Measurements from ENCODE around the gene FCGR3A.
A peak's percentile ranks its signal among the peaks of the same experiment; 100 is the strongest.
"Not testable (repeated sequence)": the region's sequence is repeated elsewhere in the genome, so short reads cannot be mapped to it uniquely, and the experiment has no call there.

FCGR3A gene

DNA sequence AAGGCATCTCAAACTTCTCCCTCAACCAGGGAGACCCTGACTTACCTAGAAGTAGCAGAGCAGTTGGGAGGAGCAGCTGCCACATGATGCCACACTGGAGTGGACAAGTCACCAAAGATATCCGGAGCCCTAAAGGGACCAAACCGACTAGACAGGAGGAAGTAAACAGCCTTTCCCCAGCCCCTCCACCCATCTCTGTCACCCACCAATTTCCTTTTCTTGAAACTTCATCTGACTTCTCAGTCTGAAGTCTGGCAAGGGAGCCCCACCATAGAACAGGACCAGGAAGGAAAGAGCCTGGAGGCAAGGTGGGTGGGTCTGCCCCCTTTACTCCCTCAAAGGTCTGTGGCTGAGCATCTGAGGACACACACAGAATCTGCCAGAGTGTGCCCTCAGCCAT is at the start of gene FCGR3A:
Gene FCGR3A, minus strand, starts transcription at position 167 of the 400 bp plus-strand sequence. Its CDS starts 82 bp downstream, at position 85.
- no peak for DNase-seq (ENCODE audit: low read depth)

DNA sequence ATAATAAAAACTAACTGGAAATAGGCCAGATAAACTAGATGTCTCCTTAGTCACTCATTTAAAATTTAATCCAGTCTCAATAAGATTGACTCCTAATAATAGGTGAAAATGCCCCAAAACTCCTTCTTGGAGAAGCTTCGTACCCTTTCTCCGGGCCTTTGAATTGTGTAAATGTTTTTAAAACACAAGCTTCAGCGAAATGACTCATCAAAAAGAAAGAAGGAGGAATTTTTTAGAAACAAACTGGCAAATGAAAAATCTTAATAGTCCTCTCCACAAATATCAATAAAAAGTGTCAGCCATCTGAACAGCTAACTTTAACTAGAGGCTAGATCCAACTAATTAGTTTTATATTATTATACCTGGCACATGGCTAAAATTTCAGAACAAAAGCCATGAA is 47.5 kb upstream of the FCGR3A start:
- DNase-seq (ENCODE audit: low read depth) = not testable (repeated sequence)

DNA sequence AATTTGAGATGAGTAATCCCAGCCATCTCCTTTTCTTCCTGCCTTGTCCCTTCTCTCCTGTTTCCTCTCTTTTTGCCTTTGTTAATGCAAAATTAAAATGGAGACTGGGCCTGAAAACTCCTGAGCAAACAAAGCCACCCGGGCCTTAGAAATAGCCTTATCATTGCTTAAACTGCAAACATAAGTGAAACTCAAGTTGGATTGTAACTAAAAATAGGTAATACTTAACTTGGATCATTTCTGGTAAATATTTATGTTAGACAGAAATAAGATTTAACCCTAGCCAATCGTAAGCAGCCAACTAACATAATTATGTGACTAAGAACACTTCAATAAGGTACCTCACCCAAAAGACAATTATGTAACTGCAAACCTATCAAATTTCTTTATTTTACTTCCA is 46.0 kb upstream of the FCGR3A start:
- DNase-seq (ENCODE audit: low read depth) = not testable (repeated sequence)

DNA sequence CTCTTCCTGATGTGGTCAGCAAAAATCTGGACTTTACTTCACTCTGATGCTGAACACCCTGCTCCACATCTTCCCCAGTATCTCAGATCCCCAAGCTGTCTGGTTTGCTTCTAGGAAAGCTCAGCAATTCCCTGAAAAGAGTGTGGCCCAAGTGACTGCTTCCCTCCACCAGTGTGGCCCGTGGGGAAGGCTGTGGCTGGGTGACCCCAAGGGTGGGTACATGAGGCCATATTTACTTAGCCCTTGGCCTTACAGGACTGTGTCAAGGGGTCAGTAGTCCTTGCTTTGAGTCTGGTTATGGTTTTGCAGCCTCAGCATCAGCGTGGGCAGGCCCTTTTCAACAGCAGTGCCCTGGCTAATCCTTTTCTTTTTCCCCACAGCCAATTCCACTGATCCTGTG is 45.6 kb upstream of the FCGR3A start:
- not testable (repeated sequence) for DNase-seq (ENCODE audit: low read depth)

DNA sequence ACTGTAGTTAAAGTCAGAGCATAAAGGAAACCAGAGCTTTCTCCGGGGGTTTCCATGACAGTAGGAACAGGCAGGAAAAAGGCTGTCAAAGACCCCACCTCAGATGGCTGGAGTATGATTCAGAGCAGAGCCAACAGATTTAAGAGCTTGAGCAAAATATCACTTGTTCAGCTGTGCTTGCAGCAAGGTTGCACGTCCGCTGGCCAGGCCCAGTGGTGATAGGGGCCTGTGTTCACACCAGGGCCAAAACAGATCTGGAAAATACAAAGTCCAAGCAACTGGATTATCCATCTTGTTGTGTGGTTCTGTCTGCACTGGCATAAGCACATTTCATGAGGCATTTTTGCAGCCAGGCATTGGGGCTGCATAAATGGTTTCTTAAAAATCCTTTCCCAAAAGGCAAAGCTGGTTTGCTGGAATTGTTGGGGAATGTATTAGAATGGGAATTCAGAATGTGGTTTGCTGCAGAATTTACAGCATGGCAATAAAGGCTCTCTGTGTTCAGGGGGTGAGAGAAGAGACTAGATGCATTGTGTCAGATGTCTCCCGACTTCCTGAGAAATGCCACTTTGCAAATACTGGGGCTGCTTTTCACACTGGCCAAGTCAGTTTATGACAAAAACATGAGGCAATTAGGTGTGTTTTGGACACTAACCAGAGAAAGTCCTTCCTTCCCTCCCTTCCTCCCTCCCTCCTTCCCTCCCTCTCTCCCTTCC is 44.8 kb upstream of the FCGR3A start:
- not testable (repeated sequence) for DNase-seq (ENCODE audit: low read depth)

DNA sequence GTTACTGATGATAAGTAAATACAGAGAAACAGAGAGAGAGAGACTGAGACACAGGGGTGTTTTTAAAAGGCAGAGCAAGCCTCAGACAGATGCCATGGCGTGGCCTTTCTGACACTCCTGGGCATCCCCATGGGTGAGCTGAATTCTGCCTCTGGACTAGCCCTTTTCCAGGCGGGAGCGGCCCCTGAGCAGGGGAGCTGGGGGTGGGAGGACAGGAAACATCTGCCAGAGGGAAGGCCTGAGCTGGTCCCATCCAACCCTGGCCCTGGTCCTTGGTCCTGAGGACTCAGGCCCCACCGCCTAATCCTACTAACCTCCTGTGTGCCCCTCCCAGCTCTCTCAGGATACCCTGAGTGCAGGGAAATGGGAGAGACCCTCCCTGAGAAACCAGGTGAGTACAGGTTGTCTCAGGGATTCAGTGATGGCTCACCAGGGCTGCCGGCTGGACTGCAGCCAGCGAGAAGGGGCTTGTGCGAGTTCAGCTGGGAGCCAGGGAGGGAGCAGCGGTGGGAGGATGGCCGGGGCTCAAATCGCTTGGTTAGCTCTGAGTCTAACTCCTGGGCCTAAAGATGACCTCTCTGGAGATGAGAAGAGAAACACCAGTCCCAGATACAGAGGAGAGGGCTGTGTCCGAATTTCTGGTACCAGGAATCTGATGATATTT is 43.6 kb upstream of the FCGR3A start:
- not testable (repeated sequence) for DNase-seq (ENCODE audit: low read depth)

DNA sequence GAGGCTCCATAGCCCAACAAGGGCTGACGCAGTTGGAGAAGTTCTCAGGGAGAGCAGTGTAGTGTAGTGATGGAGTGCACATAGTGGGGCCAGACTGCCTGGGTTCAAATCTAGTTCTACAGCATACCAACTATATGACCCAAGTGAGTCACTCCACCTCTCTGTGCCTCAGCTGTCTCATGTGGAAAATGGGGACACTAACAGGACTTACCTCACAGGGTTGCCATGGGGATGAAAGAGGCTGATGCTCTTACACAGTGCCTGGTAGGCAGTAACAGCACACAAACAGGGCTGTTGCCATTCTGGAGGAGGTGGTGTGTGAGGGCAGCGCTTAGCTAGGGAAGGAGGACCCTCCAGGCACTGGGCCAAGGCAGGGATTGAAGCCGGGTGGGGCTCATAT is 43.0 kb upstream of the FCGR3A start:
- DNase-seq (ENCODE audit: low read depth) = not testable (repeated sequence)

DNA sequence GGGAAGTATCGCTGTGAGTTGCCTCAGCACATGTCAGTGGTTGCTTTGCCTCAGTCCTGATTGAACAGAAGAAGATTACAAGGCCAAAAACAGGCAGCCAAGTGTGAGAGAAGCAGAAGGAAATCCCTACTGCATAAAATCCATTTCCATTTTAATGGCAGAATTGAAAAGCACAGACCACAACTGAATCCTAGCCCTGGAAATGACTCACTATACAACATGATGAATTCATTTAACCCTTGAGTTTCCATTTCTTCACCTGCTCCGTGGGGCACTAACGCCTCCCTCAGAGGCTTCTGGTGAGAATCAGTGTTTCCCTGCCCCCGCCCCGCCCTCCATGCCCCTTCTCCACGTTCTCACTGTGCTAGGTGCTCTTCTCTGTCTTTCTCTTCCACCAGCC is 40.3 kb upstream of the FCGR3A start:
- not testable (repeated sequence) for DNase-seq (ENCODE audit: low read depth)

DNA sequence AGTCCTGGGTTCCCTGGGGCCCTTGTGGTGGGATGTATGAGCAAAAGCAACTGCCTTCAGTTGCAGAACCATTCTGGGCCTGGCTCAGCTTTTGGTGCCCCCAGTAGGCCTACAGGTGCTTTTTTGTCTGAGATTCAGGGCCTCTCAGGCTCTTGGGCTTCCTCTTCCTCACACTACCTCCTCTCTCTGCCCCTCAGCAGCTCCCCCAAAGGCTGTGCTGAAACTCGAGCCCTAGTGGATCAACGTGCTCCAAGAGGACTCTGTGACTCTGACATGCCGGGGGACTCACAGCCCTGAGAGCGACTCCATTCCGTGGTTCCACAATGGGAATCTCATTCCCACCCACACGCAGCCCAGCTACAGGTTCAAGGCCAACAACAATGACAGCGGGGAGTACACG is 39.7 kb upstream of the FCGR3A start:
- not testable (repeated sequence) for DNase-seq (ENCODE audit: low read depth)

DNA sequence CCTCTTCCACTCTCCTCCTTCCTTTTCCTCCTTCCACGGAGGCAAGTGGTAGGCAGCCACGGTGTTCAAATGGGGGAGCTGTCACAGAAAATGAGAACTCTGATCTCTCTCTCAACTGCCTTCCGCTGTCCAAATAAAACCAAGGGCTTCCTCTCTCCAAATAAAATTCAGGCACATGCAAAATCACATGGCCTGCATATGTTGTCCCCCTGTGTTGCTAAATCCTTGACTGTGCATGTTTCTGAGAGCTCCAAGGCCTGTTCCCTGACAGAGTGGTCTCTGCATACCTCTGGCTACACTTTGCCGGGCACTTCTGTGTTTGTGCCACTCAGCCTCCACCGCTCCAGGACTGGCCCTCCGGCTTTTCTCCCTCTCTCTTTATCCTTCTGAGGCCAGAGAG is 39.0 kb upstream of the FCGR3A start:
- not testable (repeated sequence) for DNase-seq (ENCODE audit: low read depth)

DNA sequence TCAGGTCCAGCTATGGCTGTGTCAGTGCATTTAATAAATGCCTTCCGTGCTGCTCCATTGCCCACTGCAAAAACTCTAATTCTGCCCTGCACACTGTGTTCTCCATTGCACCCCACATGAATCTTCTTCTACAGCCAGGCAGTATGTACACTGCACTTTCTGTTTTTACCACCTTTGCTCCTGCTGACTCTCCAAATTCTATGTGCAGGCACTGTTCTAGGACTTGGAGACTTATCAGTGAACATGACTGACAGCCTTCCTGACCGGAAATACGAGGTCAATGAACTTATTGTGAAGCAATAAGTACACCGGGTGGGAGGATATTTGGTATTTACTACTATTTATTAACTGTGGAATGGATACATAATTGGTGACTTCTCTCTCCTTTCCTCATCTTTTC is 33.3 kb upstream of the FCGR3A start:
- not testable (repeated sequence) for DNase-seq (ENCODE audit: low read depth)

DNA sequence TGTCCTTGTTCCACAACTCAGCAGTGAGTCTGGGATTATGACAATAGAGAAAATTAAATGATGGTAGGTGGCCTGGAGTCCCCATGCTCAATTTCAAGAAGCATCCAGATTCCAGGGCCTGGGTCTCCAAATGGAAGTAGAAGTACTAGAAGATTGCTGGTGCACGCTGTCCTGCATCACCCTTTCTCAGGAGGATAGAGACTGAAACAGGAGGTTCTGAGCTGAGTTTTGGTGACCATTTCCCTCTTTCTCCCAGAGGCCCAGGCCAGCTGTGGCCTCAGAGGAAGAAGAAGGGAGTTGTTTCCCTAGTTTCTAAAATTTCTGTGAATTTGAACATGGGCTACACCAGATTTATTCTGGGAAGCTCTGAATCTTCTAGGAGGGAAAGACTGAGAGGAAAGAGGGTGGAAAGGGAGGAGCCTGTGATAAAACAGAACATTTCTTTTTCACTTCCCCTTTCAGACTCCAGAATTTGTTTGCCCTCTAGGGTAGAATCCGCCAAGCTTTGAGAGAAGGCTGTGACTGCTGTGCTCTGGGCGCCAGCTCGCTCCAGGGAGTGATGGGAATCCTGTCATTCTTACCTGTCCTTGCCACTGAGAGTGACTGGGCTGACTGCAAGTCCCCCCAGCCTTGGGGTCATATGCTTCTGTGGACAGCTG is 31.4 kb upstream of the FCGR3A start:
- not testable (repeated sequence) for DNase-seq (ENCODE audit: low read depth)

DNA sequence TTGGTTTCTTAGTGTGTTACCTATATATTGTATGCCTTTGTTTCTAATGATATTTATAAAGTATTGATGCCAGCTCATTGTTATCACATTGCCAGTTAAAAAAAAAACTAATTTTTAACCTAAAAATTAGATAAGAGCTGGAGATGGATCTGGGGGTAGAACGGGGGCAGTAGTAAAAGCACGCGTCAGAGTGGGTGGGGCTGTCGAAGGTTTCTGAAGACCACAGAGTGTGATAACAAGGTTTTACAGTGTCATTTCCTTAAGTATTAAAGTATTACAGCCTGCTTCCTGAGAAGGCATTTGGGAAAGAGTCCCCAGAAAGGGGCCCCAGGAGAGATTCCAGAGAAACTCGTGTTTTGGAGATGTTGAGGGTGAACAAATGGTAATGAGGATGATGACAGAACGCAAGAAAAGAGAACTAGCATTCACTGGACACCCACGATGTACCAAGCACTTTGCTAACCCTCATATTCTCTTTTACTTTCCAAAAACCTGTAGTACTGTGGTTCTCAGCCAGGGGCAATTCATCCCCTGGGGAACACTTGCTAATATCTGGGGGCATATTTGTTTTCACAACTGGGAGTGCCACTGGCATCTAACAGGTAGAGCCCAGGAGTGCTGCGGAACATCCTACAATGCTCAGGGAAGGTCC is 30.4 kb upstream of the FCGR3A start:
- not testable (repeated sequence) for DNase-seq (ENCODE audit: low read depth)

DNA sequence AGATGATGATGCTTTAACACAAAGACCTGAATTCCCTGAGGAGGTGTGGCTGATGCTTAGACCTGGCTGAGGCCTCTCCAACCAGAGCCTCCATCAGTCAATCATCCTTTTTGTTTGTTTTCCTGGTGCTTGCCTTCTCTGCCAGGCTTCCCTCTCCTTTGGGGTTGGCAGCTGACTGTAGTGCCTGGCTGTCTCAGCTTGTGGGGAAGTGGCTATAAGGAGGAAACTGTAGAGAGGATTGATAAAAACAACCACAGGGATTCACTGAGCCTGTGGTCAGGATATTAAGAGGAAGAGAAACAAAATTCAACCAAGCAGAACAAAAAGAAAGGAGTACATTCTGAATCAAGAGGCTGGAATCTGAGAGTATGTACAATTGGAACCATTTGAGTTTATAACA is 27.1 kb upstream of the FCGR3A start:
- DNase-seq (ENCODE audit: low read depth) = not testable (repeated sequence)

DNA sequence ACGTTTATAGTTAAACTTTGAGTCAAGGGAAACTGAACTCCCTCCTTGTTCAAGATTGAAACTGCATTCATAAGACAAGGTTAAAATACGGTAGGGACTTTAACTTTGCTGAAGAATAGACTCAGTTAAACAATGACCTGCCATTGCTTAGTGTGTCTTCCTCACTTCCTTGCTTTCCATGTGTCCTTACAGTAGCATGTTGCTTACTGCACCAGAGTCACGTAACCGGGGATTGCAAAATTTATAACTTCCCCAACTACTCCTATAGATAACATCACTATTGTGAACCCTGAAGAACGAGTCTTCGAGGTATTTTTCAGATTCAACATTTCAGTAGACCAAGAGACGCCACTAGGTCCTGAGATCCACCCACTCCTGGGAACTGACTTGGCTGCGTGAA is 22.1 kb upstream of the FCGR3A start:
- not testable (repeated sequence) for DNase-seq (ENCODE audit: low read depth)

DNA sequence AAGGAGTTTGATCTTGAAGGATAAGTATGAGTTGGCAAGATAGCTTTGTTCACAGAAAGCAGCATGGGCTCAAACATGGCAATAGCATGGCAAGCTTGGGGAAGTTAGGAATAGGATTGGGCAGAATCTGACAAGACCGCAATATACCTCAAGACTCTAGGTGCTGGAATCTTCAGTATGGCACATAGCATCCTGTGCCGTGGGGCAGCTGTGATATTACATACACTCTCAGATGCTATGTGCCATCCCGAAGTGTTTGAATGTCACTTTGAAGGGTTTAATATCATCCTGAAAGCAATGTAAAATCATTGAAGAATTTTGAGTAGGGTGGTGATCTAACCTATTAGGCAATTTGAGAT is 17.0 kb upstream of the FCGR3A start:
- DNase-seq (ENCODE audit: low read depth) = not testable (repeated sequence)

DNA sequence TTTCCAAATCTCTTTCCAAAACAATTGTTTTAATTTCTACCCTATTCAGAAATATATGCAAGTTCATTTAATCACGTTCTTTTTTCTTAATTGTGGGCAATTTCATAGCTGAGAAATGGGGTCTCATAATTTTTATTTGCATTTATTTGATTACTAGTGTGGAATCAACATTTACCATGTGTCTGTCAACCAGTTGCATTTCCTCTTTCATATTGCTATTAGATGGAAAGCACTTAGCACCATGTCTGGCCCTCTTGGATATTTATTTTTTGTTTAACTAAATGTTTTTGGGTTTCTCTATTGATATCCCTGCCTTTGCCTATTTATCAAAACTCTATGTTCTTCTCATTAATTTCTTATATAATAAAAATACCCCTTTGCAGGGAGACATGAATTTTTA is 13.9 kb upstream of the FCGR3A start:
- not testable (repeated sequence) for DNase-seq (ENCODE audit: low read depth)

DNA sequence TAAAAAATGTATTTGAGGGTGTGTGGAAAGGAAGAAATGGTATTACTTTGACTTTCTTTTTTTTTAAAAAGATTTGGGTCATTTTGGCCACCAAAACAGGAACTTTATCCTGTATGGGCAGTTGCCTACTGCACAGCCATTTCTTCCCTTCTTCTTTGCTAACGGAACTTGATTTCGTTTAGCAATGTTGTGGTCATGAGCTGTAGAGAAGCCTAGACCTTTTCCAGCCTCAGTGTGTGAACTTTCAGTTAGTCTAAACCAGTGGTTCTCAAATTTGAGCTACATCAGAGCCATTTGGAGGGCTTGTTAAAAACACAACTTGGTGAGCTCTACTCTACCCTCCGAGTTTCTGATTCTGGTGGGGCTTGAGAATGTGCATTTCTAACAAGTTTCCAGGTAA is 12.8 kb upstream of the FCGR3A start:
- not testable (repeated sequence) for DNase-seq (ENCODE audit: low read depth)

DNA sequence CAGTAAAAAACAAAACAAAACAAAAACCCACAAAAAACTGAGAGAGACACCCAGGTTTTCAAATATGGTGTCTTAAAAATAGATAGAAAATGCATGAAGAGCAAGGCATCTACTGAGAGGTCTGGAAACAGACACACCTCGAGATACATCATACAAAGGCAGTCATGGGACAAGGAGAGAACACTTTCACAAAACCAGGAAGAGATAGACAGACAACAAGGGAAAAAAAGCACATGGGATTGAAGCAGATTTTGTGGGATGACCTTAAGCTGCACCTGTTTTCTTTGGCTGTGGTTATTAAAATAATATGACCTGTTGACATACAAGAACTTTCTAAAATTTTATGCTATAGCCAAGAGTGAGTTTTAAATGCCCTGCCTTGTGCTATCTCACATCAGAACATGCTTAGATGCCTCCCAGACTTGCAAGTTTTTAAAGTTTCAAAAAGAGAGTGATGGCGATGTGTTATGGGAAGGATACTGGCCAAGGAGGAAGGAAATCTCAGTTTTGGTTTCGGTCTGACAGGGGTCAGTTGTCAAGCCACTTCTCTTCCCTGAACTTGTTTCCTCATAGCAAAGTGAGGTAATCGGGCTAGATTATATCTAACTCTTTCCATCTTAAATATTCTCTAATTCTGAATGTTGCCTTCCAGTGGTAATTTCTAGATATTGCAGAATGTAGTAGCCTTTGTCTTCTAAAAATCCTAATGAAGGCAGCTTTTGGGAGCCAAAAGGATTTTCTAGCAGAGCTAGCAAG is 11.5 kb upstream of the FCGR3A start:
- DNase-seq (ENCODE audit: low read depth) = peak; percentile 5

DNA sequence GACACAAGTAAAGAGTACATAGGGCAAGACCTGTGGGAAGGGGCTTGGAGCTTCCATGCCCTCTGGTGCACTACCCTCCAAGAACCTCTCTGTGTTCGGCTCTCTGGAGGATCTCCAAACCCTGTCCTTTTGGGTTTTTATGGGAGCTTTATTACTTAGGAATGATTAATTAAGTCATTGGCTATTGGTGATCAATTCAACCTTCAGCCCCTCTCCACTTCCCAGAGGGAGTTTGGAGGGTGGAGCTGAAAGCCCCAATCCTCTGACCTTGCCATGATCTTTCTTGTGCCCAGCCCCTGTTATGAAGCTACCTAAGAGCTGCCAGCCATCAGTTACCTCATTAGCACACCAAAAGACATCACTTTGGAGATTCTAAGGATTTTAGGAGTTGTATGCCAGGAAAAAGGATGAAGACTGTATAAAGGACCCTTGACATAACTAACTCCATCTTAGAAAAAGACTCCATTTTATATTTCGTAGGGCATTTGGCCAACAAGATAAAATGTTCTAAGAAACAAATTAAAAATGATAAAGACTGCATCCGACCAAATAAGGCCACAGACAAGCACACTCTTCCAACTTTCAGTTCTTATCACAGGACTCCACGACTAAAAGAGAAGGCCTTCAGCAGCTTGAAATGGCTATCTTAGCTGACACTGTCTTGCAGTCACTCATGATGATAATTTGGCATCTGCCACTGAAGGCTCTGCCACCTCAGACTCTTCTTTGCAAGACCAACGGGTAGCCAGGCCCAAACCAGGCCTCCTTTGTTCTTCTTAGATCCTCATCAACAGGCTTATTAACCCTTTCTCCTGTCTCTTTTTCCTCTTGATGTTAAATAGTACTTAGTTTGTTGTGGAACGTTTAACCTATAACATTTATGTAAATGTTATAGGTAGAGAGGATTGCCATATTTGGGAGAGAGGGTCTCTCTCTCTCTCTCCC is 8.2 kb upstream of the FCGR3A start:
- DNase-seq (ENCODE audit: low read depth) = not testable (repeated sequence)

DNA sequence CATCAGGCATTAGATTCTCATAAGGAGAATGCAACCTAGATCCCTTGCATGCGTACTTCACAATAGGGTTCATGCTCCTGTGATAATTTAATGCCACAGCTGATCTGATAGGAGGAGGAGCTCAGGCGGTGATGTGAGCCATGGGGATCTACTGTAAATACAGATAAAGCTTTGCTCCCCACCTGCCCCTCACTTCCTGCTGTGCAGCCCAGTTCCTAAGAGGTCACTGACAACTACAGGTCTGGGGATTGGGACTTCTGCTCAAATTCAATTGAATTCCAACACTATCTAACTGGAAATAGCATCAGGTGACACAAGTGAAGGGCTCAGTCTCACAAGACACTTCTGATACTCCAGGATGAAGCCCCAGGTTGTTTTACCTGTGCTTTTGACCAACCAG is 7.4 kb upstream of the FCGR3A start:
- DNase-seq (ENCODE audit: low read depth) = not testable (repeated sequence)

All from ELR (cell line).